ENCODE results near the gene ARIH1.

GRCh38 chr15:72511536-72511935, 37.4 kb downstream of the ARIH1 start:
- TF ChIP-seq CTCF (IDR thresholded peaks at IDR 0.05): no peak
- TF ChIP-seq EZH2 (IDR thresholded peaks at IDR 0.05; ENCODE audit: borderline replicate concordance, insufficient read depth, low read depth, low read length, poor library complexity, severe bottlenecking): no peak

All from B cell (primary cell).